HepG2 (cell line): ENCODE data around the gene MICAL3. TPM values are rescaled to one million over a fixed set of nuclear protein-coding genes. Genes with fewer than 3 reads are reported as not detected.

Experiments
- ARID3A ChIP-seq: IDR thresholded peaks from 2 replicates; pipeline ENCODE4 v1.6.1; 2012; ENCODE audit warnings: low read depth, low read length, improper control_type of control experiment
- ATRX ChIP-seq: sonication (generic); formaldehyde crosslinking; IDR thresholded peaks from 2 replicates; pipeline ENCODE4 v1.4.0; 2020; ENCODE audit warnings: missing genetic modification reagents, borderline replicate concordance
- BRD4 ChIP-seq: sonication (generic); formaldehyde crosslinking; IDR thresholded peaks from 2 replicates; pipeline ENCODE4 v1.4.0; 2020; ENCODE audit warnings: missing genetic modification reagents
- CSRNP2 ChIP-seq: sonication (generic); formaldehyde crosslinking; conservative IDR thresholded peaks from 2 replicates; pipeline ENCODE4 v1.8.0; 2022; ENCODE audit warnings: low read depth, missing genetic modification reagents
- FOSL1 ChIP-seq: sonication (generic); formaldehyde crosslinking; IDR thresholded peaks from 2 replicates; pipeline ENCODE4 v1.9.0; 2021; ENCODE audit warnings: missing genetic modification reagents, borderline replicate concordance
- GABPB1 ChIP-seq: IDR thresholded peaks from 2 replicates; pipeline ENCODE4 v1.6.1; 2016; ENCODE audit warnings: mild to moderate bottlenecking, missing genetic modification reagents, moderate library complexity, missing compliant biosample characterization
- KLF11 ChIP-seq: IDR thresholded peaks from 2 replicates; pipeline ENCODE4 v1.6.1; 2016; ENCODE audit warnings: missing compliant biosample characterization
- KMT2A ChIP-seq: sonication (generic); formaldehyde crosslinking; IDR thresholded peaks from 2 replicates; pipeline ENCODE4 v1.4.0; 2020; ENCODE audit warnings: missing genetic modification reagents
- POLR2A ChIP-seq, 2 experiments: IDR thresholded peaks; 2 replicates each; pipeline ENCODE4 v1.6.1; 2011; ENCODE audit warnings: low read depth in 2 of 2, low read length in 2 of 2, mild to moderate bottlenecking in 1 of 2, moderate library complexity in 1 of 2; ENCODE audit not compliant: insufficient read depth in 1 of 2
- RXRA ChIP-seq: sonication (generic); formaldehyde crosslinking; IDR thresholded peaks from 2 replicates; pipeline ENCODE4 v1.5.1; 2020; ENCODE audit warnings: missing genetic modification reagents
- SAP130 ChIP-seq: IDR thresholded peaks from 2 replicates; pipeline ENCODE4 v1.6.1; 2016; ENCODE audit warnings: low read depth
- SNAPC4 ChIP-seq: sonication (generic); formaldehyde crosslinking; IDR thresholded peaks from 2 replicates; pipeline ENCODE4 v1.4.0; 2020; ENCODE audit warnings: mild to moderate bottlenecking, missing genetic modification reagents
- SSRP1 ChIP-seq: IDR thresholded peaks from 2 replicates; pipeline ENCODE4 v1.6.1; 2016; ENCODE audit warnings: control low read depth
- TBP ChIP-seq: sonication (generic); formaldehyde crosslinking; IDR thresholded peaks from 2 replicates; pipeline ENCODE4 v1.5.0; 2020; ENCODE audit warnings: missing genetic modification reagents
- ZBTB20 ChIP-seq: sonication (generic); formaldehyde crosslinking; IDR thresholded peaks from 2 replicates; pipeline ENCODE4 v1.8.1; 2023; ENCODE audit warnings: missing genetic modification reagents, low read depth, mild to moderate bottlenecking, borderline replicate concordance
- ZNF180 ChIP-seq: sonication (generic); formaldehyde crosslinking; IDR thresholded peaks from 2 replicates; pipeline ENCODE4 v1.4.0; 2020; ENCODE audit warnings: low read depth, missing genetic modification reagents, borderline replicate concordance
- ZNF274 ChIP-seq: sonication (generic); formaldehyde crosslinking; IDR thresholded peaks from 2 replicates; pipeline ENCODE4 v1.5.1; 2020; ENCODE audit warnings: mild to moderate bottlenecking, missing genetic modification reagents
- ZNF350 ChIP-seq: sonication (generic); formaldehyde crosslinking; IDR thresholded peaks from 2 replicates; pipeline ENCODE4 v1.4.0; 2020; ENCODE audit warnings: mild to moderate bottlenecking, low read depth, missing genetic modification reagents, borderline replicate concordance
- ZNF382 ChIP-seq: sonication (generic); formaldehyde crosslinking; IDR thresholded peaks from 2 replicates; pipeline ENCODE4 v1.5.0; 2020; ENCODE audit warnings: missing genetic modification reagents, mild to moderate bottlenecking, borderline replicate concordance
- ZNF639 ChIP-seq: conservative IDR thresholded peaks from 2 replicates; pipeline ENCODE4 v1.6.1; 2018; ENCODE audit warnings: missing genetic modification reagents
- ZNF660 ChIP-seq: sonication (generic); formaldehyde crosslinking; IDR thresholded peaks from 2 replicates; pipeline ENCODE4 v1.5.1; 2020; ENCODE audit warnings: mild to moderate bottlenecking, low read depth, missing genetic modification reagents, borderline replicate concordance
- ZNF776 ChIP-seq: sonication (generic); formaldehyde crosslinking; IDR thresholded peaks from 2 replicates; pipeline ENCODE4 v1.4.0; 2020; ENCODE audit warnings: mild to moderate bottlenecking, missing genetic modification reagents
- ZNF790 ChIP-seq: sonication (generic); formaldehyde crosslinking; IDR thresholded peaks from 2 replicates; pipeline ENCODE4 v1.8.0; 2022; ENCODE audit warnings: missing genetic modification reagents, mild to moderate bottlenecking, borderline replicate concordance
- polyA plus RNA-seq, 8 experiments: library from polyadenylated mRNA; depleted of rRNA in 3 of 8; stranded (reverse) in 7 of 8; unstranded in 1 of 8; fragments of >200 nt; fragmentation: Illumina TruSeq in 4 of 8; extraction: Trizol in 4 of 8; gene quantifications; 2 replicates each; pipeline versions ENCODE4 v1.2.1 to v1.2.3, GENCODE V29; 2011 to 2016; ENCODE audit warnings: low read depth in 4 of 8, missing spikeins in 1 of 8, mixed read lengths in 1 of 8; ENCODE audit not compliant: insufficient read depth in 1 of 8
- total RNA-seq, 5 experiments: library from RNA; depleted of rRNA; stranded (reverse); fragments of >200 nt; fragmentation: Illumina TruSeq; extraction: Trizol; gene quantifications; 2 replicates each; pipeline ENCODE4 v1.2.3, GENCODE V29; 2016; ENCODE audit warnings: low read depth in 1 of 5

The MICAL3 gene
- total and polyA plus RNA-seq, 2 of the 13 experiments (the other 11 are each of a cell fraction or from before 2014, with no cell fraction given): 5.3 to 12.5 TPM

GRCh38 chr22:17920145-17920605, 104.2 kb downstream of the MICAL3 start (continued):
- TF ChIP-seq ZNF274 (CRISPR knock-in tag) (no peak), POLR2A (IDR thresholded peaks at IDR 0.05; ENCODE audit: insufficient read depth in 1 of 2, low read depth in 2 of 2, low read length in 2 of 2) (no peak), CSRNP2 (CRISPR knock-in tag) (no peak), ZNF350 (CRISPR knock-in tag) (no peak), ZNF776 (no peak), KMT2A (CRISPR knock-in tag) (0 out of 2 replicates have a peak, but pooled peaks have one; percentile 21), SAP130 (CRISPR knock-in tag) (peak; percentile 51), FOSL1 (no peak), ZBTB20 (CRISPR knock-in tag) (no peak), KLF11 (CRISPR knock-in tag) (no peak), ZNF660 (CRISPR knock-in tag) (no peak), ATRX (CRISPR knock-in tag) (no peak), ARID3A (no peak), ZNF790 (no peak), GABPB1 (CRISPR knock-in tag) (0 out of 2 replicates have a peak, but pooled peaks have one; percentile 19), BRD4 (CRISPR knock-in tag) (no peak), RXRA (peak; percentile 35; the same call in 1 of the 2 replicates), SSRP1 (CRISPR knock-in tag) (no peak), TBP (CRISPR knock-in tag) (no peak), ZNF639 (CRISPR knock-in tag) (no peak), ZNF180 (CRISPR knock-in tag) (no peak), SNAPC4 (CRISPR knock-in tag) (no peak), ZNF382 (no peak)
